Spleen (tissue), 11 donors: Measurements from ENCODE around the gene MGAT4B. TPM values are rescaled to one million over a fixed set of nuclear protein-coding genes. Genes with fewer than 3 reads are reported as not detected.

Experiments used
- DNase-seq: peaks from one replicate; pipeline ENCODE4 v3.0.0-alpha.2; 2020
- H3K27ac ChIP-seq, 8 donors: fragments of 200-600 bp; sonication (generic) in 7 of 8; 1 replicate in 4 of 8; 2 replicates in 4 of 8; pipeline versions ENCODE4 v1.5.0 to v1.8.0; 2016 to 2021; ENCODE audit warnings: inconsistent platforms in 4 of 8, mild to moderate bottlenecking in 4 of 8, moderate library complexity in 1 of 8
- H3K27me3 ChIP-seq, 7 donors: fragments of 200-600 bp; sonication (generic) in 6 of 7; replicated peaks in 1 of 7; 1 replicate in 4 of 7; 2 replicates in 3 of 7; pipeline versions ENCODE4 v1.5.0 to v1.8.0; 2016 to 2021; ENCODE audit warnings: inconsistent platforms in 3 of 7, mild to moderate bottlenecking in 1 of 7
- H3K36me3 ChIP-seq, 6 donors: fragments of 200-600 bp; sonication (generic) in 5 of 6; 1 replicate in 4 of 6; 2 replicates in 2 of 6; pipeline versions ENCODE4 v1.5.0 to v1.8.0; 2016 to 2021; ENCODE audit warnings: inconsistent platforms in 2 of 6
- H3K4me1 ChIP-seq, 6 donors: fragments of 200-600 bp; sonication (generic) in 5 of 6; 1 replicate in 3 of 6; 2 replicates in 3 of 6; pipeline versions ENCODE4 v1.5.0 to v1.8.0; 2016 to 2021; ENCODE audit warnings: inconsistent platforms in 3 of 6
- H3K4me3 ChIP-seq, 8 donors: fragments of 200-600 bp; sonication (generic) in 7 of 8; 1 replicate in 4 of 8; 2 replicates in 4 of 8; pipeline versions ENCODE4 v1.5.0 to v1.8.0; 2016 to 2021; ENCODE audit warnings: inconsistent platforms in 4 of 8, mild to moderate bottlenecking in 4 of 8, moderate library complexity in 2 of 8
- H3K9me3 ChIP-seq, 8 donors: fragments of 200-600 bp; sonication (generic) in 7 of 8; 1 replicate in 4 of 8; 2 replicates in 4 of 8; pipeline versions ENCODE4 v1.5.0 to v1.8.0; 2016 to 2021; ENCODE audit warnings: inconsistent platforms in 4 of 8
- POLR2A ChIP-seq, 3 donors: fragments of 450-650 bp; IDR thresholded peaks; one replicate each; pipeline ENCODE4 v1.5.1; 2017; ENCODE audit warnings: antibody characterized with exemption in 3 of 3, mild to moderate bottlenecking in 1 of 3
- POLR2AphosphoS5 ChIP-seq, 3 donors: sonication (generic); formaldehyde crosslinking; IDR thresholded peaks; one replicate each; pipeline ENCODE4 v1.5.1; 2017; ENCODE audit warnings: antibody characterized with exemption in 3 of 3
- WGBS, 5 donors: extraction: QIAGEN DNeasy Blood & Tissue Kit in 3 of 5; methylation state at CpG; one replicate each; pipeline versions ENCODE4 v1.1.5 to v1.1.7; 2013 to 2018; 5-methylcytosine and 5-hydroxymethylcytosine counted together
- intact Hi-C: fragments of 100-400 bp; cut with DNase I; formaldehyde crosslinking; loops from one replicate; pipeline ENCODE4 v1.15.0; 2023; ENCODE audit warnings: low total_unique reads
- polyA plus RNA-seq, 3 donors: library from polyadenylated mRNA; stranded (reverse); fragments of 200-250 nt; gene quantifications; one replicate each; pipeline ENCODE4 v1.2.1, GENCODE V29; 2013
- total RNA-seq, 7 donors: library from RNA; depleted of rRNA in 3 of 7; stranded (reverse); fragments of >200 nt in 3 of 7; fragmentation: NEBNext Ultra II Directional in 4 of 7; extraction: Animal tissue kit (Norgen Biotek cat#: 25700) in 4 of 7; gene quantifications; one replicate each; pipeline versions ENCODE4 v1.1.0 to v1.2.1, GENCODE V29; 2016 to 2021
- TF ChIP-seq, protein P1 (sequence below), 11 experiments: fragments of 200-600 bp in 7 of 11; fragments of 450-650 bp in 4 of 11; sonication (generic) in 4 of 11; IDR thresholded peaks in 8 of 11; conservative IDR thresholded peaks in 3 of 11; 1 replicate in 7 of 11; 2 replicates in 4 of 11; pipeline versions ENCODE4 v1.4.0 to v1.8.0; 2016 to 2021; ENCODE audit warnings: antibody characterized with exemption in 11 of 11, inconsistent platforms in 4 of 11, mild to moderate bottlenecking in 1 of 11
- donor health status: healthy with polysubstance abuse.
- donor health status: DM: no; HTN: no; CAD: no; lungs with moderate emphysema.
- donor health status: DM: no; HTN: no; CAD: no.
- donor health status: Bipolar disorder and iron deficiency.
- donor health status: healthy.
- donor health status: DM: no; HTN: no; CAD: no.
- donor health status: DM: yes; HTN: yes; CAD: no.

The MGAT4B gene
- total and polyA plus RNA-seq, 10 donors = 34.9 to 117 (median 79.2) TPM

DNA sequence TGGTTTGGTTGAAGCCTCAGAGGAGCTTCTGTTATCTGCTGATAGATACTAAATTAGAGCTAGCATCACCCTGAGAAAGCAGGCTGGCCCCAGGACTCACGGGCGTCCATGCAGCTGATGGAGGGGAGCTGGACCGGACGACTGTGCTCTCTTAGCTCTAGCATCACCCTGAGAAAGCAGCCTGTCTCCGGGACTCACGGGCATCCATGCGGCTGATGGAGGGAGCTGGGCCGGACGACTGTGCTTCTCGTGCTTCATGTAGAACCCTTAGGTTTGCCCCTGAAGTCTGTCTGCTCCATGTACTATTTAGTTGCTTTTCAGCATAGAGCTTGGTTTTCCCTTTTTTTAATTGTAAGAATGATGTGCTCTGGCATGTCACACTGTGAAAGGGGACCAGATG lies 29.2 kb downstream of the MGAT4B start:
- Histone ChIP-seq H3K36me3 (peaks cover 2 to 95% (median 70%) of the 10 kb centered on the region in 6 donors), H3K4me3 (no peak overlapping the region), H3K4me1 (peaks cover 0 to 59% (median 19%) of the 10 kb centered on the region in 6 donors), H3K27me3 (no peaks in the 10 kb centered on the region), H3K9me3 (no peaks in the 10 kb centered on the region), H3K27ac (peak overlapping the region in 2 of 8 donors; percentile 5 to 24)
- intact Hi-C loops = no loop called here
- WGBS, 5 donors = 89 to 97% (median 93%) methylated on average over 10 of the region's 10 CpGs
- peak; percentile 58 for DNase-seq
- TF ChIP-seq, protein P1, sequence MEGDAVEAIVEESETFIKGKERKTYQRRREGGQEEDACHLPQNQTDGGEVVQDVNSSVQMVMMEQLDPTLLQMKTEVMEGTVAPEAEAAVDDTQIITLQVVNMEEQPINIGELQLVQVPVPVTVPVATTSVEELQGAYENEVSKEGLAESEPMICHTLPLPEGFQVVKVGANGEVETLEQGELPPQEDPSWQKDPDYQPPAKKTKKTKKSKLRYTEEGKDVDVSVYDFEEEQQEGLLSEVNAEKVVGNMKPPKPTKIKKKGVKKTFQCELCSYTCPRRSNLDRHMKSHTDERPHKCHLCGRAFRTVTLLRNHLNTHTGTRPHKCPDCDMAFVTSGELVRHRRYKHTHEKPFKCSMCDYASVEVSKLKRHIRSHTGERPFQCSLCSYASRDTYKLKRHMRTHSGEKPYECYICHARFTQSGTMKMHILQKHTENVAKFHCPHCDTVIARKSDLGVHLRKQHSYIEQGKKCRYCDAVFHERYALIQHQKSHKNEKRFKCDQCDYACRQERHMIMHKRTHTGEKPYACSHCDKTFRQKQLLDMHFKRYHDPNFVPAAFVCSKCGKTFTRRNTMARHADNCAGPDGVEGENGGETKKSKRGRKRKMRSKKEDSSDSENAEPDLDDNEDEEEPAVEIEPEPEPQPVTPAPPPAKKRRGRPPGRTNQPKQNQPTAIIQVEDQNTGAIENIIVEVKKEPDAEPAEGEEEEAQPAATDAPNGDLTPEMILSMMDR (IDR thresholded peaks at IDR 0.05 in 8 of 11, conservative IDR thresholded peaks at IDR 0.05 in 3 of 11) = no peak
- no peak for TF ChIP-seq POLR2A (IDR thresholded peaks at IDR 0.05)
- TF ChIP-seq POLR2AphosphoS5 (IDR thresholded peaks at IDR 0.05) = no peak

DNA sequence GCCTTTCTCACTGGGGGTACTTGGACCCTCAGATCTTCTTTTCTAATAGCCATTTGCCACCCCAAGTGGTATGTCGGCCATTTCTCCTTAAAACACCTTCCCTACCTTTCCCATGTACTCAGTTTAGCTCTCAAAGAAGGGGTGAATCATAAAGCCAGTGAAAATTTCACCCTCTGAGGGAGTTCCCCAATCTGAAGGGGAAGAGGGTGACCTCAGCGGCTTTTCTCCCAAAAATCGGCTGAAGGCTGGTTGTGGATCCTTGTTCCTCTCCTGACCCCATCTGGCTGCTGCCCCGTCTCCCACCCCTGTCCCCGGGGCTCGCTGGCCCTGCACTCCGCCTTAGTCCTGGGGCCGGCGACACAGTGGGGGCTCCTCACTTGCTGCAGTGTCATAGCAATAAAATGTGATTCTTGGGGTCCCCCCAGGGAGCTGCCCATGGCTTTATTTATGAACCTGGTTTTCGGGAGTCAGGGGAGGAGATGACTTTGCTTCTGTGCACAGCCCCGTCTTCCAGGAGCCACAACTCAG lies 30.2 kb downstream of the MGAT4B start:
- peaks cover 0 to 69% (median 19%) of the 10 kb centered on the region in 6 donors for H3K4me1 ChIP-seq
- intact Hi-C loops = no loop called here
- 75 to 90% (median 85%) methylated on average over 11 of the region's 11 CpGs for WGBS, 5 donors

GRCh38 chr5:179774442-179774841 lies 32.2 kb downstream of the MGAT4B start:
- H3K4me1 ChIP-seq = peaks cover 0 to 68% (median 16%) of the 10 kb centered on the region in 6 donors
- H3K4me3 ChIP-seq = no peak overlapping the region
- peaks cover 4 to 100% (median 91%) of the 10 kb centered on the region in 6 donors for H3K36me3 ChIP-seq
- intact Hi-C loops = no loop called here
- no peak overlapping the region for H3K27ac ChIP-seq
- peak; percentile 71 for DNase-seq
- no peaks in the 10 kb centered on the region for H3K27me3 ChIP-seq
- H3K9me3 ChIP-seq = no peaks in the 10 kb centered on the region
- peak in 1 of 3 donors; percentile 54 for TF ChIP-seq POLR2AphosphoS5 (IDR thresholded peaks at IDR 0.05)
- TF ChIP-seq, protein P1 (IDR thresholded peaks at IDR 0.05 in 8 of 11, conservative IDR thresholded peaks at IDR 0.05 in 3 of 11) = no peak
- 97 to 100% (median 98%) methylated on average over 6 to 12 of the region's 12 CpGs for WGBS, 5 donors

More for the DNA sequence above, 30.2 kb downstream of the MGAT4B start:
- TF ChIP-seq, protein P1 (IDR thresholded peaks at IDR 0.05 in 8 of 11, conservative IDR thresholded peaks at IDR 0.05 in 3 of 11) = no peak
- peak in 1 of 3 donors; percentile 41 for TF ChIP-seq POLR2AphosphoS5 (IDR thresholded peaks at IDR 0.05)
- H3K36me3 ChIP-seq = peaks cover 4 to 100% (median 80%) of the 10 kb centered on the region in 6 donors
- DNase-seq = peak; percentile 41
- no peaks in the 10 kb centered on the region for H3K27me3 ChIP-seq
- no peaks in the 10 kb centered on the region for H3K9me3 ChIP-seq
- H3K27ac ChIP-seq = no peak overlapping the region
- H3K4me3 ChIP-seq = no peak overlapping the region

DNA sequence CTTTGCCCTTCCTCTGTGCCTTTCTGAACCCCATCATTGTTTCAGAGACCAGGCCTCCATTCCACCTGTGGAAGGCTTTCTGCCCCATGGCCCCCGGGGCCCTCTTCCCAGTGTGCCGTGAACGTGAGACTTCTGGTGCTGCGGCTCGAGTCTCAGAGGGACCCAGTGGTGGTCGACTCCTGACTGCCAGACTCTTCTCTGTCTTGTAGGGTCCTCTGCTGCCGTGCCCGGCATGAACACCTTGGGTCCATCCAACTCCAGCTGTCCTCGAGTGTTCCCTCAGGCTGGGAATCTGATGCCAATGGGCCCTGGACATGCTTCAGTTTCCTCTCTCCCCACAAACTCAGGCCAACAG lies 33.0 kb downstream of the MGAT4B start:
- 92 to 98% (median 95%) methylated on average over 5 to 9 of the region's 9 CpGs for WGBS, 5 donors
- H3K9me3 ChIP-seq = no peaks in the 10 kb centered on the region
- no peaks in the 10 kb centered on the region for H3K27me3 ChIP-seq
- H3K4me1 ChIP-seq = peaks cover 0 to 68% (median 20%) of the 10 kb centered on the region in 6 donors
- intact Hi-C loops = no loop called here
- no peak overlapping the region for H3K4me3 ChIP-seq
- no peak overlapping the region for H3K27ac ChIP-seq
- peaks cover 4 to 100% (median 91%) of the 10 kb centered on the region in 6 donors for H3K36me3 ChIP-seq
- DNase-seq = peak; percentile 53
- TF ChIP-seq POLR2AphosphoS5 (IDR thresholded peaks at IDR 0.05) = no peak
- TF ChIP-seq, protein P1 (IDR thresholded peaks at IDR 0.05 in 8 of 11, conservative IDR thresholded peaks at IDR 0.05 in 3 of 11) = no peak
